ENCODE data around the gene RMND1.
"Not testable (repeated sequence)": the region's sequence is repeated elsewhere in the genome, so short reads cannot be mapped to it uniquely, and the experiment has no call there.

Gene RMND1

GRCh38 chr6:151390276-151390850 lies 61.6 kb downstream of the RMND1 start:
- DNase-seq (peak; percentile 98), ATAC-seq (peak; percentile 82)
- peaks cover 25% of the 10 kb centered on the region for H3K36me3 Mint-ChIP-seq (ENCODE audit: low read depth)
- H3K27me3 Mint-ChIP-seq, result no peaks in the 10 kb centered on the region
- H3K4me3 Mint-ChIP-seq, result peak overlapping the region; percentile 17
- no peaks in the 10 kb centered on the region for H3K9me3 Mint-ChIP-seq
- H3K4me1 Mint-ChIP-seq, result peaks cover 67% of the 10 kb centered on the region
- H3K27ac Mint-ChIP-seq, result no peak overlapping the region

DNA sequence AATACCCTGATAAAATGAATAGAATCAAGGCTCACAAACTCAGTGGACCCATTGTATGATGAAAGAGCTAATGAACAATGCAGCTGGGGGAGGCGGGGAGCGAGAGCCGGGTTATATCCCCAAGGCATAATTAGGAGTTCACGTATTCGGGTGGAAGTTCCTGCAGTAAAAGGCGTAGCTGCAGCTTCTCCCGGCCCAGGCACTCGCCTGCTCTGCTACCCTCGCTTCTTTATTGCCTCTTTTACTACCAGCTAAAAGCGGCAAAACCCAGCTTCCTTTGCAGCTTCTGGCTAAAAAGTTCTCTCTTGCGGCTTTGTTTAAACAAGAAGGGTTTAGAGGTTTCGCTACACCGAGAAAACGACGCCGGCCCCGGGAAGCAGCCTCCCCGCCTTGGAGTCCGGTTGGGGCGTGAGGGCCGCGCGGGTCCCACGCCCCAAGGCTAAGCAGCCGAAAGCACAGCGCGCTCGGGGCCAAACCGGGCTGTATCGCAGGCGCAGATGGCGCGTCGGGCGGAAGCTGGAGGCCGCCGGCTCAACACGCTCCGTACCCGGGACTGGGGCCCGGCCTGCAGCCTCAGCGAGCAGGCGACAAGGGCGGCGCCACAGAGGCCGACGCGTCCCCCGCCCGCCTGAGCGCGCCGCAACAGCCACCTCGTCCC lies 62.2 kb downstream of the RMND1 start:
- Mint-ChIP-seq H3K4me1 (peaks cover 67% of the 10 kb centered on the region), H3K27me3 (no peaks in the 10 kb centered on the region), H3K4me3 (peak overlapping the region; percentile 92), H3K36me3 (ENCODE audit: low read depth) (peaks cover 25% of the 10 kb centered on the region), H3K27ac (peak overlapping the region; percentile 92), H3K9me3 (no peaks in the 10 kb centered on the region)
- ATAC-seq (peak; percentile 75), DNase-seq (peak; percentile 39)

GRCh38 chr6:151388997-151389617 lies 62.8 kb downstream of the RMND1 start:
- no peak for ATAC-seq
- H3K9me3 Mint-ChIP-seq, result no peaks in the 10 kb centered on the region
- peak overlapping the region; percentile 92 for H3K27ac Mint-ChIP-seq
- H3K36me3 Mint-ChIP-seq (ENCODE audit: low read depth), result peaks cover 27% of the 10 kb centered on the region
- H3K27me3 Mint-ChIP-seq, result no peaks in the 10 kb centered on the region
- peaks cover 66% of the 10 kb centered on the region for H3K4me1 Mint-ChIP-seq
- DNase-seq, result no peak
- H3K4me3 Mint-ChIP-seq, result peak overlapping the region; percentile 92

GRCh38 chr6:151388236-151388635 lies 63.7 kb downstream of the RMND1 start:
- peak overlapping the region; percentile 82 for H3K27ac Mint-ChIP-seq
- H3K36me3 Mint-ChIP-seq (ENCODE audit: low read depth), result peaks cover 21% of the 10 kb centered on the region
- H3K27me3 Mint-ChIP-seq, result no peaks in the 10 kb centered on the region
- H3K4me1 Mint-ChIP-seq, result peaks cover 59% of the 10 kb centered on the region
- H3K9me3 Mint-ChIP-seq, result no peaks in the 10 kb centered on the region
- ATAC-seq (no peak), DNase-seq (no peak)
- peak overlapping the region; percentile 57 for H3K4me3 Mint-ChIP-seq

- H3K27me3 Mint-ChIP-seq, result no peaks in the 10 kb centered on the region
- H3K27ac Mint-ChIP-seq, result peak overlapping the region; percentile 22
- no peak for DNase-seq
- ATAC-seq, result no peak
- peaks cover 17% of the 10 kb centered on the region for H3K36me3 Mint-ChIP-seq (ENCODE audit: low read depth)
- peaks cover 51% of the 10 kb centered on the region for H3K4me1 Mint-ChIP-seq
- H3K9me3 Mint-ChIP-seq, result no peaks in the 10 kb centered on the region
- H3K4me3 Mint-ChIP-seq, result no peak overlapping the region
Measured at GRCh38 chr6:151387175-151387970, 64.6 kb downstream of the RMND1 start.

DNA sequence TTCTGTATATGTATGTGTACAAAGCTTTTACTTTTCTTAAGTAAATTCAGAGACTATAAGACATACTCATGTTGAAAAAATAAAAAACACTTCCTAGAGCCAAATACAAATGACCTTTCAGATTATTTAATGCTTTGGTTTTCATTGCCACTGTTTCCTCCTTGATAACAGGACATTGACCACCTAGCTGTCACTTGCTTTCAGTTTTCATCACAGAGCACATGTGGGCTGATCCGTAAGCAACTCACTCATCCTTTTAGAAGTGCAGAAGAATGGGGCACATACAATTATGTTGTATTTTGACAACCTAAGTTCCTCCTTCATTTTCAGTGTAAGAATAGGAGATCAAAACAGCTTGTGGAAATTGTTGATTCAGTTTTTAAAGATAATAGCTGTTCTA lies 66.7 kb downstream of the RMND1 start:
- no peak for ATAC-seq
- H3K9me3 Mint-ChIP-seq, result no peaks in the 10 kb centered on the region
- peak overlapping the region; percentile 27 for H3K4me3 Mint-ChIP-seq
- H3K27me3 Mint-ChIP-seq, result no peaks in the 10 kb centered on the region
- H3K4me1 Mint-ChIP-seq, result peaks cover 60% of the 10 kb centered on the region
- no peak for DNase-seq
- H3K27ac Mint-ChIP-seq, result peak overlapping the region; percentile 71
- peaks cover 14% of the 10 kb centered on the region for H3K36me3 Mint-ChIP-seq (ENCODE audit: low read depth)

DNA sequence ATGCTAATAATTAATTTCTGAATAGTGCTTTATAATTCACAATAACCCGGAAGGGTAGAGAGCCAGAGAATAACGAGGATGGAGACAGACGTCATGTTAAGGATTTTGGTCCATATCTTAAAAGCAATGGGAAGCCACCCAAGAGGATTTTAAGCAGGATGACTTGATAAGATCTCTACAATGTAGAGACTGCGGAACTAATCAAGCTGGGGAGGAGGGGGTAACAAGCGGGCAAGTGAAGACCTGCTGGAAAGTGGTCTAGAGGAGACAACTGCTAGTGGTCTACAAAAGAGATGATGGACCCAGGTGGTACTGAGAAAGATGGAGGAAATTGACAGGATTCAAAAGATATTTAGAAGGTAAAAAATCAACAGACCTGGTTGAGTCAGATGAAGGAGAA lies 67.8 kb downstream of the RMND1 start:
- H3K4me1 Mint-ChIP-seq, result peaks cover 64% of the 10 kb centered on the region
- peaks cover 14% of the 10 kb centered on the region for H3K36me3 Mint-ChIP-seq (ENCODE audit: low read depth)
- no peak for DNase-seq
- H3K4me3 Mint-ChIP-seq, result no peak overlapping the region
- no peak for ATAC-seq
- no peaks in the 10 kb centered on the region for H3K27me3 Mint-ChIP-seq
- no peaks in the 10 kb centered on the region for H3K9me3 Mint-ChIP-seq
- H3K27ac Mint-ChIP-seq, result no peak overlapping the region

DNA sequence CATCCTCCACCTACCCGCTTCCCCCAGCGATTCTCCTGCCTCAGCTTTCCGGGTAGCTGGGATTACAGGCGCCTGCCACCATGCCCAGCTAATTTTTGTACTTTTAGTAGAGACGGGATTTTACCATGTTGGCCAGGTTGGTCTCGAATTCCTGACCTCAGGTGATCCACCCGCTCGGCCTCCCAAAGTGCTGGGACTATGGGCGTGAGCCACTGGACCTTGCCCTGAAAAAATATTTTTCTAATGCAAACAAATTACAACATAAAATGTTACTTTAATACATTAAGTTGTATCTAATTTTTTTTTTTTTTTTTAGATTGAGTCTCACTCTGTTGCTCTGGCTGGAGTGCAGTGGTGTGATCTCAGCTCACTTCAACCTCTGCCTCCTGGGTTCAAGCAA lies 69.3 kb downstream of the RMND1 start:
- not testable (repeated sequence) for DNase-seq, H3K27ac Mint-ChIP-seq

DNA sequence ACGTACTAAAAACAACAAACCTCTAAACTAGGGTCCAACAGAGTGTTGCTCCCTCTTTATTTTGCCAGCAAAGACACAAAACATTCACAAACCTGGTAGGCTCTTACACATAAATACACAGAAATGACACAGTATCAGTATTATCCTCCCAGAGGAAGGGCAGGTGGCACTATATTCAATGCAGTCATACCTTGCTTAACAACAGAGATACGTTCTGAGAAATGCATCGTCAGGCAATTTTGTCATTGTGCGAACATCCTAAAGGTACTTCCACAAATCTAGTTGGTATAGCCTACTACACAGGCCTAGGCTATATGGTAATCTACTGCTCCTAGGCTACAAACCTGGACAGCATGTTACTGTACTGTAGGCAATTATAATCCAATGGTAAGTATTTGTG lies 70.2 kb downstream of the RMND1 start:
- DNase-seq (no peak), ATAC-seq (no peak)
- H3K4me3 Mint-ChIP-seq, result peak overlapping the region; percentile 35
- H3K27me3 Mint-ChIP-seq, result no peaks in the 10 kb centered on the region
- no peaks in the 10 kb centered on the region for H3K9me3 Mint-ChIP-seq
- peaks cover 15% of the 10 kb centered on the region for H3K36me3 Mint-ChIP-seq (ENCODE audit: low read depth)
- peaks cover 61% of the 10 kb centered on the region for H3K4me1 Mint-ChIP-seq
- peak overlapping the region; percentile 96 for H3K27ac Mint-ChIP-seq

More for the DNA sequence above, 69.3 kb downstream of the RMND1 start:
- H3K4me3 Mint-ChIP-seq, ATAC-seq, H3K27me3 Mint-ChIP-seq, H3K9me3 Mint-ChIP-seq: not testable (repeated sequence)
- peaks cover 18% of the 10 kb centered on the region for H3K36me3 Mint-ChIP-seq (ENCODE audit: low read depth)
- H3K4me1 Mint-ChIP-seq, result peaks cover 62% of the 10 kb centered on the region

DNA sequence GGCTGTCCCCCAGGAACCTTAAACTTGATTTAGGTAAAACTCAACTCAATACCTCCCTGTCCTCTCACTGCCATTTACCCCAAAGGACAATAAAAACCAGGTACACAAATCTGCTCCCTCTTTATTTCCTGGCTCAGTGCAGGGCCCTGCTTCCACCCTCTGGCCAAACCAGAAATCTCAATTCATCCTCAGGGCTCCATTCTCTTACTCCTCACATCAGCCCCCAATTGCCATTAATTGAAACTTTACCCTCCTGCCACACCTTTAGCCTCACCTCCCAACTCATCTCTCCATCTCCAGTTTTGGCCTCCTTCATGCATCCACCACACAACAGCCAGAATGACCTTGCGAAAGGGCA lies 71.1 kb downstream of the RMND1 start:
- ATAC-seq (peak; percentile 25), DNase-seq (no peak)
- H3K4me3 Mint-ChIP-seq, result peak overlapping the region; percentile 77
- H3K36me3 Mint-ChIP-seq (ENCODE audit: low read depth), result peaks cover 17% of the 10 kb centered on the region
- peak overlapping the region; percentile 96 for H3K27ac Mint-ChIP-seq
- no peaks in the 10 kb centered on the region for H3K27me3 Mint-ChIP-seq
- H3K4me1 Mint-ChIP-seq, result peaks cover 66% of the 10 kb centered on the region
- H3K9me3 Mint-ChIP-seq, result no peaks in the 10 kb centered on the region

- Mint-ChIP-seq H3K9me3 (no peaks in the 10 kb centered on the region), H3K36me3 (ENCODE audit: low read depth) (peaks cover 15% of the 10 kb centered on the region), H3K27ac (peak overlapping the region; percentile 96), H3K4me1 (peaks cover 66% of the 10 kb centered on the region), H3K27me3 (no peaks in the 10 kb centered on the region), H3K4me3 (peak overlapping the region; percentile 77)
- DNase-seq, result no peak
- ATAC-seq, result peak; percentile 72
Measured at GRCh38 chr6:151379933-151380847, 71.7 kb downstream of the RMND1 start.

DNA sequence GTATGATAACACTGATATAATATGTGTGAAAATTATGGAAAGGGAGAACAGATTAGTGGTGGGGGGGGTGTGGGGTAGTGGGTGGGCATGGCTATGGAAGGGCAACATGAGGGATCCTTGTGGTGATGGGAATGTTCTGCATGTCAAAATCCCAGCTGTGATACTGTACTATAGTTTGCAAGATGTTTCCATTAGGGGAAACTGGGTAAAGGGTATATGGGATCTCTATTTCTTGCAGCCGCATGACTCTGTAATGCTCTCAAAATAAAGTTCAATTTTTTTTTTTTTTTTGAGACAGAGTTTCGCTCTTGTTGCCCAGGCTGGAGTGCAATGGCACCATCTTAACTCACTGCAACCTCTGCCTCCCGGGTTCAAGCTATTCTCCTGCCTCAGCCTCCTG lies 74.8 kb downstream of the RMND1 start:
- H3K4me1 Mint-ChIP-seq, result peaks cover 84% of the 10 kb centered on the region
- H3K36me3 Mint-ChIP-seq (ENCODE audit: low read depth), result peaks cover 25% of the 10 kb centered on the region

GRCh38 chr6:151376440-151376839 lies 75.5 kb downstream of the RMND1 start:
- peak overlapping the region; percentile 9 for H3K27ac Mint-ChIP-seq
- H3K9me3 Mint-ChIP-seq, result no peaks in the 10 kb centered on the region
- H3K36me3 Mint-ChIP-seq (ENCODE audit: low read depth), result peaks cover 31% of the 10 kb centered on the region
- ATAC-seq, result no peak
- H3K27me3 Mint-ChIP-seq, result no peaks in the 10 kb centered on the region
- no peak for DNase-seq
- peaks cover 87% of the 10 kb centered on the region for H3K4me1 Mint-ChIP-seq
- H3K4me3 Mint-ChIP-seq, result peak overlapping the region; percentile 26

More for the DNA sequence above, 74.8 kb downstream of the RMND1 start:
- H3K9me3 Mint-ChIP-seq, result no peaks in the 10 kb centered on the region
- no peak for ATAC-seq
- DNase-seq, result no peak
- H3K27me3 Mint-ChIP-seq, result no peaks in the 10 kb centered on the region
- peak overlapping the region; percentile 9 for H3K27ac Mint-ChIP-seq
- H3K4me3 Mint-ChIP-seq, result no peak overlapping the region

DNA sequence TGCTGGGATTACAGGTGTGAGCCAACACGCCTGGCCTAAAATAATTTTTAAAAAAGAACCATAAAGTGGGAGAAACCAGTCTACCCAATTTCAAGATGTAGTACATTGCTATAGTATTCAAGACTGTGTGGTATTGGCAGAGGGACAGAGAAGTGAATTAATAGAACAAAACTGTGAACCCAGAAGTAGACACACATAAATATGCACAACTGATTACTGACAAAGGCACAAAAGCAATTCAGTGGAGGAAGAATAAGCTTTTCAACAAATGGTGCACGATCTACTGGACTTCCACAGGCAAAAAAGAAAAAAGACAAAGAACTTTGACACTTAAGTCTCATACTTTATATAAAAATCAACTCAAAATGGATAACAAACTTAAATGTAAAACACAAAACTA lies 76.1 kb downstream of the RMND1 start:
- no peak for DNase-seq
- Mint-ChIP-seq H3K27ac (no peak overlapping the region), H3K27me3 (no peaks in the 10 kb centered on the region), H3K4me3 (no peak overlapping the region), H3K36me3 (ENCODE audit: low read depth) (peaks cover 36% of the 10 kb centered on the region), H3K9me3 (no peaks in the 10 kb centered on the region), H3K4me1 (peaks cover 86% of the 10 kb centered on the region)
- ATAC-seq, result no peak

All from activated naive CD8-positive, alpha-beta T cell treated with anti-CD3 and anti-CD28 coated beads, Interleukin-2, amount 50 U/mL, for 24 hours (primary cell).